Psoas muscle (tissue), 8 donors: Measurements from ENCODE around the gene XPO4. TPM values are rescaled to one million over a fixed set of nuclear protein-coding genes. Genes with fewer than 3 reads are reported as not detected.
"Not testable (repeated sequence)": the region's sequence is repeated elsewhere in the genome, so short reads cannot be mapped to it uniquely, and the experiment has no call there.

Experiments used
- ATAC-seq, 4 donors: fragments of 200-7000 bp; cut with Tn5 transposase; one replicate each; pipeline ENCODE4 v1.9.1; 2020; ENCODE audit warnings: moderate library complexity in 3 of 4, mild to moderate bottlenecking in 2 of 4
- DNase-seq, 2 donors: peaks; one replicate each; pipeline ENCODE4 v3.0.0-alpha.2; 2020
- H3K27ac ChIP-seq: fragments of 200-600 bp; one replicate; pipeline ENCODE4 v1.8.0; 2022
- H3K27me3 ChIP-seq, 3 donors: fragments of 200-600 bp in 1 of 3; one replicate each; pipeline versions ENCODE4 v1.6.1 to v1.8.0; 2013 to 2022; ENCODE audit warnings: low read length in 2 of 3, mild to moderate bottlenecking in 2 of 3, moderate library complexity in 1 of 3; ENCODE audit not compliant: insufficient read depth in 3 of 3
- H3K36me3 ChIP-seq, 2 donors: fragments of 200-600 bp in 1 of 2; one replicate each; pipeline versions ENCODE4 v1.6.1 to v1.8.0; 2013 to 2022; ENCODE audit warnings: low read depth in 1 of 2, mild to moderate bottlenecking in 1 of 2, moderate library complexity in 1 of 2; ENCODE audit not compliant: insufficient read depth in 1 of 2
- H3K4me1 ChIP-seq: fragments of 200-600 bp; one replicate; pipeline ENCODE4 v1.8.0; 2022
- H3K4me3 ChIP-seq: fragments of 200-600 bp; one replicate; pipeline ENCODE4 v1.8.0; 2022; ENCODE audit warnings: mild to moderate bottlenecking
- H3K9me3 ChIP-seq: fragments of 200-600 bp; one replicate; pipeline ENCODE4 v1.8.0; 2022
- CTCF ChIP-seq: fragments of 200-600 bp; IDR thresholded peaks from one replicate; pipeline ENCODE4 v1.8.0; 2022; ENCODE audit warnings: antibody characterized with exemption
- WGBS, 3 donors: extraction: QIAGEN DNeasy Blood & Tissue Kit; methylation state at CpG; one replicate each; pipeline versions ENCODE4 v1.1.6 to v1.1.7; 2013; 5-methylcytosine and 5-hydroxymethylcytosine counted together
- intact Hi-C, 2 donors: fragments of 100-400 bp; cut with DNase I; formaldehyde crosslinking; loops; one replicate each; pipeline versions ENCODE4 v1.11.0 to v1.14.2; 2022
- polyA plus RNA-seq, 3 donors: library from polyadenylated mRNA; stranded (reverse); fragments of 200-250 nt; gene quantifications; one replicate each; pipeline ENCODE4 v1.2.3, GENCODE V29; 2013
- total RNA-seq, 4 donors: library from RNA; stranded (reverse); fragmentation: NEBNext Ultra II Directional in 2 of 4; extraction: Animal tissue kit (Norgen Biotek cat#: 25700) in 2 of 4; gene quantifications; one replicate each; pipeline versions ENCODE4 v1.2.1 to v1.2.4, GENCODE V29; 2021 to 2023
- donor health status: healthy with polysubstance abuse.
- donor health status: DM: no; HTN: no; CAD: no; lungs with moderate emphysema.
- donor health status: Bipolar disorder and iron deficiency.
- donor health status: healthy.
- donor health status: DM: yes; HTN: yes; CAD: no.
- donor health status: DM: no; HTN: no; CAD: no.
- donor health status: DM: no; HTN: no; CAD: no.
- donor health status: DM: yes; HTN: yes; CAD: no.

Gene XPO4
- total and polyA plus RNA-seq, 7 donors, result 3.9 to 67.2 (median 12.2) TPM

DNA sequence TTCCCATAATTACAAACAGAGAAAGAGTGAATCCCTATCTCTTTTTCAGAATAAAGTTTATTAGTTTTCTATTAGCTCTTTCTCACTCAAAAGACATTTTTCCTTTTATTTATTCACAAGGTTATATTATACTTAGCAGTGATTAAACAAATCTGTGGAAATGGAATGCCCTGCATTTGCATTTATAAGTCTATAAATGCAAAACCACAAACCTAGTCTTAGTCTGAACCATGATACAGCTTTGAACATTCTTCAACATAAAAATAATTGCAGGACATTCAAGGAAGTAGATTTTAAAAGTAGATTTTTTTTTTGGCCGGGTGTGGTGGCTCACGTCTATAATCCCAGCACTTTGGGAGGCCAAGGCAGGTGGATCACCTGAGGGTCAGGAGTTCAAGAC lies 8.3 kb downstream of the XPO4 start:
- Histone ChIP-seq H3K9me3 (no peaks in the 10 kb centered on the region), H3K36me3 (no peaks in the 10 kb centered on the region), H3K27ac (no peak overlapping the region), H3K4me1 (peaks cover 12% of the 10 kb centered on the region), H3K27me3 (no peaks in the 10 kb centered on the region), H3K4me3 (no peak overlapping the region)
- TF ChIP-seq CTCF, result no peak
- intact Hi-C loops, result no loop called here
- 78 to 88% (median 85%) methylated on average over 2 of the region's 2 CpGs for WGBS, 3 donors
- ATAC-seq (no peak), DNase-seq (no peak)

DNA sequence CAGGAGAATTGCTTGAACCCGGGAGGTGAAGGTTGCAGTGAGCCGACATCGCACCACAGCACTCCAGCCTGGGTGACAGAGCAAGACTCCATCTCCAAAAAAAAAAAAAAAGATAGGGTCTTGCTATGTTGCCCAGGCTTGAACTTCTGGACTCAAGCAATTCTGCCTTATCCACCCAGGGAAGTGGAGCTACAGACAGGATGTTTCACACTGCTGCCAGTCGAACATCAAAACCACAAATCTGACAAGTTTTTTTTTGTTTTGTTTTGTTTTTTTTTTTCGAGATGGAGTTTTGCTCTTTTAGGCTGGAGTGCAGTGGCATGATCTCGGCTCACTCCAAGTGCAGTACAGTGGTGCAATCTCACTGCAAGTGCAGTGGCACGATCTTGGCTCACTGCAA lies 10.8 kb downstream of the XPO4 start:
- Histone ChIP-seq H3K27me3 (no peaks in the 10 kb centered on the region), H3K4me1 (peaks cover 3% of the 10 kb centered on the region), H3K27ac (no peak overlapping the region), H3K36me3 (no peaks in the 10 kb centered on the region), H3K4me3 (no peak overlapping the region), H3K9me3 (no peaks in the 10 kb centered on the region)
- intact Hi-C loops, result no loop called here
- WGBS, 3 donors, result 91 to 93% (median 91%) methylated on average over 7 of the region's 7 CpGs
- TF ChIP-seq CTCF, result no peak
- no peak for ATAC-seq
- DNase-seq, result no peak

DNA sequence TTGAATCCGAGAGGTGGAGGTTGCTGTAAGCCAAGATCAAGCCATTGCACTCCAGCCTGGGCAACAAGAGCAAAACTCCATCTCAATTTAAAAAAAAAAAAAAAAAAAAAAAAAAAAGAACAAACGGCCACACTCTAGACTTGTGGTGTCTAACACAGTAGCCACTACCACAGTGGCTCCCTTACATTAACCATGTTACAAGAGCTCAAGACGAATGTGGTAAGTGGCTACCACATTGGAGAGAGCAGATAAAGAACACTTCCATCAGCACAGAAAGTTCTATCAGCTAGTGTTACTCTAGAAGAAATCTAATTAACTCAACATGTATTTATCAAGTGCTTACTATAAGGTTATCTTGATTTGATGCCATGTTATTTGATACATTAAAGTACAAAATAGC lies 11.5 kb downstream of the XPO4 start:
- H3K27ac ChIP-seq, result no peak overlapping the region
- no peaks in the 10 kb centered on the region for H3K4me1 ChIP-seq
- no peaks in the 10 kb centered on the region for H3K36me3 ChIP-seq
- no peaks in the 10 kb centered on the region for H3K9me3 ChIP-seq
- H3K27me3 ChIP-seq, result no peaks in the 10 kb centered on the region
- intact Hi-C loops, result no loop called here
- no peak for DNase-seq
- H3K4me3 ChIP-seq, result no peak overlapping the region
- no peak for ATAC-seq
- no peak for TF ChIP-seq CTCF
- WGBS, 3 donors, result 78 to 93% (median 81%) methylated on average over 2 to 3 of the region's 3 CpGs

DNA sequence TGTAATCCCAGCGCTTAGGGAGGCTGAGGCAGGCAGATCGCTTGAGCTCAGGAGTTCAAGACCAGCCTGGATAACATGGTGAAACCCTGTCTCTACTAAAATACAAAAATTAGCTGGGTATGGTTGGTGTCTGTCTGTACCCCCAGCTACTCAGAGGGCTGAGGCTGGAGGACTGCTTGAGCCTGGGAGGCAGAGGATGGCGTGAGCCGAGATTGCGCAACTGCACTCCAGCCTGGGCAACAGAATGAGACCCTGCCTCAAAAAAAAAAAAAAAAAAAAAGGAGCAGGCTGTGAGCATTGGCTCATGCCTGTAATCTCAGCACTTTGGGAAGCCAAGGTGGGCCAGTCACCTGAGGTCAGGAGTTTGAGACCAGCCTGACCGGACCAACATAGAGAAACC lies 12.0 kb downstream of the XPO4 start:
- ATAC-seq, H3K27ac ChIP-seq, intact Hi-C loops, H3K9me3 ChIP-seq, H3K27me3 ChIP-seq, H3K4me3 ChIP-seq, H3K4me1 ChIP-seq, DNase-seq, H3K36me3 ChIP-seq: not testable (repeated sequence)
- WGBS, 3 donors, result 96 to 100% (median 98%) methylated on average over 6 of the region's 6 CpGs

GRCh38 chr13:20882206-20882605 lies 20.3 kb downstream of the XPO4 start:
- peaks cover 37% of the 10 kb centered on the region for H3K4me1 ChIP-seq
- no peak for DNase-seq
- H3K9me3 ChIP-seq, result no peaks in the 10 kb centered on the region
- peak overlapping the region; percentile 59 for H3K27ac ChIP-seq
- 23 to 32% (median 29%) methylated on average over 3 of the region's 3 CpGs for WGBS, 3 donors
- no peaks in the 10 kb centered on the region for H3K27me3 ChIP-seq
- TF ChIP-seq CTCF, result no peak
- no peaks in the 10 kb centered on the region for H3K36me3 ChIP-seq
- ATAC-seq, result peak; percentile 83 to 94 (median 88)
- intact Hi-C loops, result no loop called here
- H3K4me3 ChIP-seq, result no peak overlapping the region
